ENCODE measurements around the gene TLR8. TPM values are rescaled to one million over a fixed set of nuclear protein-coding genes. Genes with fewer than 3 reads are reported as not detected.

Gene TLR8
- total and polyA plus RNA-seq, 10 of the 15 experiments (the other 5 are each of a cell fraction or from before 2014, with no cell fraction given): 0.04 TPM; not detected in 9

DNA sequence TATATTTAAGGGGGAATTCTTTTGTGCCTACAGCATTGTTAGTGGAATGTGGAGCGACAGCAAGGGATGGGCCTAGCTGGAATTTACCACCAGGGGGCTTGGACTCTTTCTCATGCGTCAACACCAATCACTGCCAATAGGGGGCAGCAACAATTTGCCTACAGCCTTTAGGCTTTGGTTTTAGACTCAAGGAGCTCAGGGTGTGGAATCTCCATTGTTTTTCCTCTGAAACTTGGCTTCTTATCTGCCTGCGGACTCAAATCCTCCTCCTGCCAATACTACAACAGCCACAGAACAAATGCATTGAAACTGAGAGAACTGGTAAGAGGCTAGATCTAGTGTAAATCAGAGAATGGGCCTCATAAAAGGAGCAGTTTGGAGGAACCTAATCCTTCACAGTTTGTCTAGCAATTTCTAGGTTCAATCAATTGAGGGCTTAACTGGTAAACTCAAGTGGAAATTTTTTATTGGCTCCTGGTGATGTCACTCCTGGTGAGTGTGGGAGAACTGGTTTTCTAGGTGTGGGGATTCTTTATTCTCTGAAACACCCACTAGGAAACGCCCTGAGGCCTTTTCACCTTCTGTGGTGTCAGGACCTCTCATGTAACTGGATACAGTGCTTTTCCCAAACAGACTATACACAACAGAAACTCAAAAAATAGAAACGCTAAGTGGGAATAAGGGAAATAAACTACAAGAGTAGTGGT lies 40.6 kb downstream of the TLR8 start (continued):
- TF ChIP-seq CUX1 (IDR thresholded peaks at IDR 0.05; ENCODE audit: insufficient replicate concordance, low read depth, low read length) (no peak), BMI1 (IDR thresholded peaks at IDR 0.05; ENCODE audit: borderline replicate concordance) (no peak), CREM (IDR thresholded peaks at IDR 0.05; ENCODE audit: low read depth) (peak; percentile 53; the same call in 1 of the 2 replicates), PAX8 (IDR thresholded peaks at IDR 0.05) (no peak), TCF12 (IDR thresholded peaks at IDR 0.05; ENCODE audit: low read depth, low read length) (0 out of 2 replicates have a peak, but pooled peaks have one; percentile 10), KLF5 (IDR thresholded peaks at IDR 0.05; ENCODE audit: partially characterized antibody) (no peak), RCOR1 (conservative IDR thresholded peaks at IDR 0.05; ENCODE audit: low read depth, low read length) (no peak), POLR2AphosphoS2 (IDR thresholded peaks at IDR 0.05; ENCODE audit: low read depth, low read length) (no peak), FOS (IDR thresholded peaks at IDR 0.05; ENCODE audit: borderline replicate concordance, extremely low read depth, insufficient read length) (no peak), EGR1 (IDR thresholded peaks at IDR 0.05; ENCODE audit: borderline replicate concordance in 1 of 2, low read depth in 2 of 2, low read length in 2 of 2) (no peak), MEF2B (IDR thresholded peaks at IDR 0.05; ENCODE audit: partially characterized antibody, poor library complexity, severe bottlenecking) (peak; percentile 51), WRNIP1 (IDR thresholded peaks at IDR 0.05; ENCODE audit: borderline replicate concordance, low read depth, low read length) (no peak), KAT2A (conservative IDR thresholded peaks at IDR 0.05; ENCODE audit: control insufficient read depth, low read depth, low read length) (no peak), CHD1 (IDR thresholded peaks at IDR 0.05; ENCODE audit: low read depth, low read length) (0 out of 2 replicates have a peak, but pooled peaks have one; percentile 43), RFX5 (IDR thresholded peaks at IDR 0.05; ENCODE audit: low read depth, low read length) (no peak), ZNF217 (IDR thresholded peaks at IDR 0.05) (no peak), RELB (IDR thresholded peaks at IDR 0.05; ENCODE audit: low read depth) (peak; percentile 53), PML (IDR thresholded peaks at IDR 0.05; ENCODE audit: low read length) (no peak)
- TF ChIP-seq, protein P1, sequence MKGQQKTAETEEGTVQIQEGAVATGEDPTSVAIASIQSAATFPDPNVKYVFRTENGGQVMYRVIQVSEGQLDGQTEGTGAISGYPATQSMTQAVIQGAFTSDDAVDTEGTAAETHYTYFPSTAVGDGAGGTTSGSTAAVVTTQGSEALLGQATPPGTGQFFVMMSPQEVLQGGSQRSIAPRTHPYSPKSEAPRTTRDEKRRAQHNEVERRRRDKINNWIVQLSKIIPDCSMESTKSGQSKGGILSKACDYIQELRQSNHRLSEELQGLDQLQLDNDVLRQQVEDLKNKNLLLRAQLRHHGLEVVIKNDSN (IDR thresholded peaks at IDR 0.05; ENCODE audit: borderline replicate concordance, extremely low read length, insufficient read depth, low read depth, low read length): no peak
- TF ChIP-seq, protein P2, sequence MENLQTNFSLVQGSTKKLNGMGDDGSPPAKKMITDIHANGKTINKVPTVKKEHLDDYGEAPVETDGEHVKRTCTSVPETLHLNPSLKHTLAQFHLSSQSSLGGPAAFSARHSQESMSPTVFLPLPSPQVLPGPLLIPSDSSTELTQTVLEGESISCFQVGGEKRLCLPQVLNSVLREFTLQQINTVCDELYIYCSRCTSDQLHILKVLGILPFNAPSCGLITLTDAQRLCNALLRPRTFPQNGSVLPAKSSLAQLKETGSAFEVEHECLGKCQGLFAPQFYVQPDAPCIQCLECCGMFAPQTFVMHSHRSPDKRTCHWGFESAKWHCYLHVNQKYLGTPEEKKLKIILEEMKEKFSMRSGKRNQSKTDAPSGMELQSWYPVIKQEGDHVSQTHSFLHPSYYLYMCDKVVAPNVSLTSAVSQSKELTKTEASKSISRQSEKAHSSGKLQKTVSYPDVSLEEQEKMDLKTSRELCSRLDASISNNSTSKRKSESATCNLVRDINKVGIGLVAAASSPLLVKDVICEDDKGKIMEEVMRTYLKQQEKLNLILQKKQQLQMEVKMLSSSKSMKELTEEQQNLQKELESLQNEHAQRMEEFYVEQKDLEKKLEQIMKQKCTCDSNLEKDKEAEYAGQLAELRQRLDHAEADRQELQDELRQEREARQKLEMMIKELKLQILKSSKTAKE (IDR thresholded peaks at IDR 0.05; ENCODE audit: low read depth, poor library complexity, severe bottlenecking): peak; percentile 65
